DLD1 (cell line): ENCODE measurements around the gene PCBP3.

ENCODE experiments used
- in situ Hi-C: cut with HindIII; loops from 2 replicates; pipeline ENCODE4 v1.10.0; 2017; ENCODE audit warnings: low sequenced_read_pairs

The PCBP3 gene

GRCh38 chr21:45938811-45939520, 295.4 kb downstream of the PCBP3 start:
- in situ Hi-C loops, result no loop called here

GRCh38 chr21:45939521-45940045, 296.1 kb downstream of the PCBP3 start:
- in situ Hi-C loops, result no loop called here

- in situ Hi-C loops, result no loop called here
These were observed 296.6 kb downstream of the PCBP3 start for GRCh38 chr21:45940091-45940490.

- in situ Hi-C loops, result no loop called here
These were observed 297.3 kb downstream of the PCBP3 start for GRCh38 chr21:45940621-45941337.

- in situ Hi-C loops, result no loop called here
These were observed 297.8 kb downstream of the PCBP3 start for GRCh38 chr21:45941338-45941710.

- in situ Hi-C loops, result no loop called here
These were observed 298.4 kb downstream of the PCBP3 start for GRCh38 chr21:45941717-45942546.

GRCh38 chr21:45942755-45943629, 299.5 kb downstream of the PCBP3 start:
- in situ Hi-C loops, result no loop called here

GRCh38 chr21:45943630-45944540, 300.4 kb downstream of the PCBP3 start:
- in situ Hi-C loops, result no loop called here

- in situ Hi-C loops, result no loop called here
These were observed 301.1 kb downstream of the PCBP3 start for GRCh38 chr21:45944601-45945000.

GRCh38 chr21:45945066-45945867, 301.7 kb downstream of the PCBP3 start:
- in situ Hi-C loops, result no loop called here

GRCh38 chr21:45945868-45946210, 302.3 kb downstream of the PCBP3 start:
- in situ Hi-C loops, result no loop called here

- in situ Hi-C loops, result no loop called here
These were observed 303.8 kb downstream of the PCBP3 start for GRCh38 chr21:45947296-45947695.

- in situ Hi-C loops, result no loop called here
These were observed 304.3 kb downstream of the PCBP3 start for GRCh38 chr21:45947716-45948255.

- in situ Hi-C loops, result no loop called here
These were observed 305.1 kb downstream of the PCBP3 start for GRCh38 chr21:45948576-45949141.

GRCh38 chr21:45949928-45950739, 306.6 kb downstream of the PCBP3 start:
- in situ Hi-C loops, result no loop called here

GRCh38 chr21:45950740-45951515, 307.4 kb downstream of the PCBP3 start:
- in situ Hi-C loops, result no loop called here
